ENCODE results near the gene MKNK1. TPM values are rescaled to one million over a fixed set of nuclear protein-coding genes. Genes with fewer than 3 reads are reported as not detected.

The MKNK1 gene
- total RNA-seq, 2 experiments from 2014 or later, result 27.1 to 29.6 TPM

- CTCF ChIA-PET, result no interaction called here
- peaks cover 68% of the 10 kb centered on the region for H3K27me3 Mint-ChIP-seq
- H3K9me3 ChIP-seq (ENCODE audit: control insufficient read depth in 1 of 2, insufficient read depth in 1 of 2, low read length in 2 of 2), result peaks cover 0 to 5% of the 10 kb centered on the region in 2 experiments
Observed at GRCh38 chr1:46546210-46546609, 57.9 kb downstream of the MKNK1 start.

GRCh38 chr1:46545784-46546183 is 58.3 kb downstream of the MKNK1 start:
- peaks cover 39 to 49% of the 10 kb centered on the region in 2 experiments for H3K27me3 ChIP-seq (ENCODE audit: control insufficient read depth in 1 of 2, insufficient read depth in 2 of 2, low read length in 2 of 2)
- Mint-ChIP-seq H3K27ac (no peak overlapping the region), H3K9me3 (no peaks in the 10 kb centered on the region), H3K4me3 (no peak overlapping the region), H3K36me3 (ENCODE audit: low read depth) (no peaks in the 10 kb centered on the region), H3K4me1 (ENCODE audit: low read depth) (peaks cover 10% of the 10 kb centered on the region), H3K27me3 (peaks cover 70% of the 10 kb centered on the region)
- H3K36me3 ChIP-seq (ENCODE audit: insufficient read depth, low read length), result no peaks in the 10 kb centered on the region
- H3K4me3 ChIP-seq (ENCODE audit: low read length), result no peak overlapping the region
- peaks cover 27% of the 10 kb centered on the region for H3K4me1 ChIP-seq (ENCODE audit: insufficient read depth, low read length)
- DNase-seq (no peak), ATAC-seq (ENCODE audit: poor library complexity) (no peak)
- H3K27ac ChIP-seq (ENCODE audit: low read depth in 1 of 2, low read length in 2 of 2), result no peak overlapping the region
- intact Hi-C loops (cut with DNase I, micrococcal nuclease), result no loop called here
- TF ChIP-seq CTCF (IDR thresholded peaks at IDR 0.05), result no peak
- CTCF ChIA-PET, result no interaction called here
- POLR2A ChIA-PET, result no interaction called here
- H3K9me3 ChIP-seq (ENCODE audit: control insufficient read depth in 1 of 2, insufficient read depth in 1 of 2, low read length in 2 of 2), result peaks cover 0 to 5% of the 10 kb centered on the region in 2 experiments

More at GRCh38 chr1:46546210-46546609, 57.9 kb downstream of the MKNK1 start:
- no peak for TF ChIP-seq CTCF (IDR thresholded peaks at IDR 0.05)
- H3K4me3 Mint-ChIP-seq, result no peak overlapping the region
- H3K9me3 Mint-ChIP-seq, result no peaks in the 10 kb centered on the region
- DNase-seq (no peak), ATAC-seq (ENCODE audit: poor library complexity) (no peak)
- peaks cover 27% of the 10 kb centered on the region for H3K4me1 ChIP-seq (ENCODE audit: insufficient read depth, low read length)
- H3K27ac Mint-ChIP-seq, result no peak overlapping the region
- H3K36me3 Mint-ChIP-seq (ENCODE audit: low read depth), result no peaks in the 10 kb centered on the region
- no peak overlapping the region for H3K4me3 ChIP-seq (ENCODE audit: low read length)
- H3K27me3 ChIP-seq (ENCODE audit: control insufficient read depth in 1 of 2, insufficient read depth in 2 of 2, low read length in 2 of 2), result peaks cover 39 to 49% of the 10 kb centered on the region in 2 experiments
- peaks cover 10% of the 10 kb centered on the region for H3K4me1 Mint-ChIP-seq (ENCODE audit: low read depth)
- intact Hi-C loops (cut with DNase I, micrococcal nuclease), result no loop called here
- H3K27ac ChIP-seq (ENCODE audit: low read depth in 1 of 2, low read length in 2 of 2), result no peak overlapping the region
- H3K36me3 ChIP-seq (ENCODE audit: insufficient read depth, low read length), result no peaks in the 10 kb centered on the region
- POLR2A ChIA-PET, result no interaction called here

- POLR2A ChIA-PET, result no interaction called here
- no peak for TF ChIP-seq CTCF (IDR thresholded peaks at IDR 0.05)
- intact Hi-C loops (cut with DNase I, micrococcal nuclease), result no loop called here
Observed at GRCh38 chr1:46544561-46545240, 59.4 kb downstream of the MKNK1 start.

More at GRCh38 chr1:46544561-46545240, 59.4 kb downstream of the MKNK1 start:
- no peak for DNase-seq
- peaks cover 20% of the 10 kb centered on the region for H3K4me1 ChIP-seq (ENCODE audit: insufficient read depth, low read length)
- H3K27me3 ChIP-seq (ENCODE audit: control insufficient read depth in 1 of 2, insufficient read depth in 2 of 2, low read length in 2 of 2), result peaks cover 39 to 49% of the 10 kb centered on the region in 2 experiments
- H3K4me3 ChIP-seq (ENCODE audit: low read length), result no peak overlapping the region
- peaks cover 75% of the 10 kb centered on the region for H3K27me3 Mint-ChIP-seq
- H3K4me3 Mint-ChIP-seq, result no peak overlapping the region
- peaks cover 6% of the 10 kb centered on the region for H3K4me1 Mint-ChIP-seq (ENCODE audit: low read depth)
- H3K36me3 ChIP-seq (ENCODE audit: insufficient read depth, low read length), result no peaks in the 10 kb centered on the region
- H3K9me3 ChIP-seq (ENCODE audit: control insufficient read depth in 1 of 2, insufficient read depth in 1 of 2, low read length in 2 of 2), result peaks cover 0 to 5% of the 10 kb centered on the region in 2 experiments
- H3K27ac ChIP-seq (ENCODE audit: low read depth in 1 of 2, low read length in 2 of 2), result no peak overlapping the region
- H3K36me3 Mint-ChIP-seq (ENCODE audit: low read depth), result no peaks in the 10 kb centered on the region
- no peak for ATAC-seq (ENCODE audit: poor library complexity)
- no peak overlapping the region for H3K27ac Mint-ChIP-seq
- no peaks in the 10 kb centered on the region for H3K9me3 Mint-ChIP-seq
- CTCF ChIA-PET, result no interaction called here

All from CD4-positive, alpha-beta T cell (primary cell).